ENCODE data around the gene IL11. TPM values are rescaled to one million over a fixed set of nuclear protein-coding genes. Genes with fewer than 3 reads are reported as not detected.

Gene IL11
- total RNA-seq, 6 donors from 2014 or later: 0.20 to 0.34 TPM; not detected in 4

- no peaks in the 10 kb centered on the region for H3K27me3 ChIP-seq
- 58 to 70% methylated on average over 10 to 12 of the region's 12 CpGs for WGBS, 2 donors
- H3K4me3 ChIP-seq: peak overlapping the region in 1 of 4 donors; percentile 10
- peak in 1 of 2 donors; percentile 52 for DNase-seq
- peak overlapping the region in 3 of 4 donors; percentile 10 to 55 (median 15) for H3K27ac ChIP-seq
- peaks cover 4 to 33% (median 26%) of the 10 kb centered on the region in 4 donors for H3K36me3 ChIP-seq
- no peaks in the 10 kb centered on the region for H3K9me3 ChIP-seq
- H3K4me1 ChIP-seq: peaks cover 0 to 8% (median 1%) of the 10 kb centered on the region in 4 donors
- TF ChIP-seq EP300 (IDR thresholded peaks at IDR 0.05): no peak
- no peak for TF ChIP-seq POLR2AphosphoS5 (IDR thresholded peaks at IDR 0.05)
- TF ChIP-seq, protein P1, sequence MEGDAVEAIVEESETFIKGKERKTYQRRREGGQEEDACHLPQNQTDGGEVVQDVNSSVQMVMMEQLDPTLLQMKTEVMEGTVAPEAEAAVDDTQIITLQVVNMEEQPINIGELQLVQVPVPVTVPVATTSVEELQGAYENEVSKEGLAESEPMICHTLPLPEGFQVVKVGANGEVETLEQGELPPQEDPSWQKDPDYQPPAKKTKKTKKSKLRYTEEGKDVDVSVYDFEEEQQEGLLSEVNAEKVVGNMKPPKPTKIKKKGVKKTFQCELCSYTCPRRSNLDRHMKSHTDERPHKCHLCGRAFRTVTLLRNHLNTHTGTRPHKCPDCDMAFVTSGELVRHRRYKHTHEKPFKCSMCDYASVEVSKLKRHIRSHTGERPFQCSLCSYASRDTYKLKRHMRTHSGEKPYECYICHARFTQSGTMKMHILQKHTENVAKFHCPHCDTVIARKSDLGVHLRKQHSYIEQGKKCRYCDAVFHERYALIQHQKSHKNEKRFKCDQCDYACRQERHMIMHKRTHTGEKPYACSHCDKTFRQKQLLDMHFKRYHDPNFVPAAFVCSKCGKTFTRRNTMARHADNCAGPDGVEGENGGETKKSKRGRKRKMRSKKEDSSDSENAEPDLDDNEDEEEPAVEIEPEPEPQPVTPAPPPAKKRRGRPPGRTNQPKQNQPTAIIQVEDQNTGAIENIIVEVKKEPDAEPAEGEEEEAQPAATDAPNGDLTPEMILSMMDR (IDR thresholded peaks at IDR 0.05): no peak
- TF ChIP-seq POLR2A (IDR thresholded peaks at IDR 0.05): no peak
- peak in 1 of 2 donors; percentile 26 for ATAC-seq (ENCODE audit: low FRiP score in 2 of 2)
Observed at GRCh38 chr19:55398200-55398925, 28.1 kb upstream of the IL11 start.

DNA sequence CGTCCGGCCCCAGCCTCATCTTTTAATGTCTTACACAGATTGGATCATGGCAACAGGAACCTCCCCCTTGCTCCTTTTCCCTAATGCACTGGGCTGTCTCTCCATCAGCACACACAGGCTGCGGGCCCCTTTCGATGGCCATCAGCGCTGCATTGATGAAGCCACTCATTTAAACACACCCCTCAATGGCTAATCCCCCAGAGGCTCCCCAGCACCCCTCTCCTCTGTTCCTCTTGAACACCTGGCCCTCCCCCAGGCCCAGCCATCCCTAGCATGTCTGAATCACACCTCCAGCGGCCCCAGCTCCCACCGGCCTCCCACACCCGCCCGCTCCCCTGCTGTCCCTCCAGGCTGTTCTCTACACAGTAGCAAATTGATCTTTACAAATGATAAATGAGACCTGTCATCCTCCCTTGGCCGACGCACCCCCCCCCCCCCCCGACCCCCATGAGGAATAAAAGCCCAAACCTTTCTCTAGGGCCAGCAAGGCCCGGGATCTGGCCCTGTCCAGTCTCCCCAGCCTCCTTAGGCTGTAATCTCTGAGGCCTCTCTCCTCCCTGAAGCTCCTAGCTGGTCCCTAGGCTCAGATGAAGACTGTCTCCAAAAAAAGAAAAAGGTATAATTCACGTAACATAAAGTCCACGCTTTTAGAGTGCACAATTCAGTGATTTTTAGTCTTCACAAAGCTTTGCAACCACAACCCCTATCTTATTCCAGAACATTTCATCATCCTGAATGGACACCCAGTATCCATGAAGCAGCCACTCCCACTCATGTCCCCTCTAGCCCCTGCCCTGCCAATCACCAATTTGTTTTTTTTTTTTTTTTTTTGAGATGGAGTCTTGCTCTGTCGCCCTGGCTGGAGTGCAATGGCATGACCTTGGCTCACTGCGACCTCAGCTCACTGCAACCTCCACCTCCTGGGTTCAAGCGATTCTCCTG, 22.8 kb upstream of the IL11 start:
- no peak overlapping the region for H3K4me3 ChIP-seq
- TF ChIP-seq EP300 (IDR thresholded peaks at IDR 0.05): no peak
- TF ChIP-seq POLR2A (IDR thresholded peaks at IDR 0.05): no peak
- no peak for TF ChIP-seq POLR2AphosphoS5 (IDR thresholded peaks at IDR 0.05)
- TF ChIP-seq, protein P1 (IDR thresholded peaks at IDR 0.05): no peak
- H3K27ac ChIP-seq: no peak overlapping the region
- WGBS, 2 donors: 74 to 86% methylated on average over 15 to 18 of the region's 18 CpGs
- ATAC-seq (ENCODE audit: low FRiP score in 2 of 2) (no peak), DNase-seq (no peak)
- H3K9me3 ChIP-seq: no peaks in the 10 kb centered on the region
- H3K36me3 ChIP-seq: peaks cover 7 to 38% (median 34%) of the 10 kb centered on the region in 4 donors
- H3K4me1 ChIP-seq: peaks cover 8 to 23% (median 12%) of the 10 kb centered on the region in 4 donors
- no peaks in the 10 kb centered on the region for H3K27me3 ChIP-seq

GRCh38 chr19:55391702-55392615, 21.7 kb upstream of the IL11 start:
- peaks cover 12 to 48% (median 41%) of the 10 kb centered on the region in 4 donors for H3K36me3 ChIP-seq
- DNase-seq (no peak), ATAC-seq (ENCODE audit: low FRiP score in 2 of 2) (no peak)
- TF ChIP-seq EP300 (IDR thresholded peaks at IDR 0.05) (no peak), POLR2AphosphoS5 (IDR thresholded peaks at IDR 0.05) (no peak), POLR2A (IDR thresholded peaks at IDR 0.05) (no peak)
- TF ChIP-seq, protein P1 (IDR thresholded peaks at IDR 0.05): no peak
- no peak overlapping the region for H3K27ac ChIP-seq
- peaks cover 19 to 34% (median 23%) of the 10 kb centered on the region in 4 donors for H3K4me1 ChIP-seq
- no peaks in the 10 kb centered on the region for H3K9me3 ChIP-seq
- H3K27me3 ChIP-seq: no peaks in the 10 kb centered on the region
- WGBS, 2 donors: 79 to 80% methylated on average over 18 of the region's 18 CpGs
- H3K4me3 ChIP-seq: no peak overlapping the region

DNA sequence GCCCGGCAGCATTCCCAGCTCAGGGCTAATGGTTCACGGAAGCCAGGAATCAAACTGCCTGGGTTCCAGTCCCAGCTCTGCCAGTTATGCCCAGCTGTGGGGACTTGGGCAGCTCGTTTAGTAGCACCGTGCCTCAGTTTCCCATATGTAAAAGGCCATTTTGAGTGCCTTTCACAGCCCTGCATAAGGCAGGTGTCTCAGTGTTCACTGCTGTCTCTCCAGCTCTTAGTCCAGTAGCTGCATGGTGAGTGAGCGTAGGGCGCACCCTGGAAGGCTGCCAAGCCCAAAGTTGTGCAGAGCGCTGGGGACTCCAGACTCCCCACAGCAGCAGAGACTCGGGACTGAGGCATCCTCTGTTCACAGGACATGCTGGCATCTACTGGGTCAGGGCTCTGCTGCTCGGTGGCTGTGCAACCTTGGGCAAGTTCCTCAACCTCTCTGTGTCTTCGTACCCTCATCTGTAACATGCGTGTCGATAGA, 21.0 kb upstream of the IL11 start:
- H3K27me3 ChIP-seq: no peaks in the 10 kb centered on the region
- H3K36me3 ChIP-seq: peaks cover 12 to 54% (median 41%) of the 10 kb centered on the region in 4 donors
- DNase-seq: no peak
- H3K9me3 ChIP-seq: no peaks in the 10 kb centered on the region
- no peak overlapping the region for H3K4me3 ChIP-seq
- H3K27ac ChIP-seq: no peak overlapping the region
- TF ChIP-seq EP300 (IDR thresholded peaks at IDR 0.05): no peak
- TF ChIP-seq POLR2A (IDR thresholded peaks at IDR 0.05): no peak
- TF ChIP-seq, protein P1 (IDR thresholded peaks at IDR 0.05): no peak
- no peak for TF ChIP-seq POLR2AphosphoS5 (IDR thresholded peaks at IDR 0.05)
- 89 to 96% methylated on average over 3 to 12 of the region's 12 CpGs for WGBS, 2 donors
- no peak for ATAC-seq (ENCODE audit: low FRiP score in 2 of 2)
- H3K4me1 ChIP-seq: peaks cover 24 to 40% (median 28%) of the 10 kb centered on the region in 4 donors
